ENCODE results near the gene CALD1. TPM values are rescaled to one million over a fixed set of nuclear protein-coding genes. Genes with fewer than 3 reads are reported as not detected.

CALD1 gene
- polyA plus RNA-seq, 1 donor from 2014 or later = 0.89 TPM

GRCh38 chr7:134905375-134905774, 125.9 kb downstream of the CALD1 start:
- no peak overlapping the region for H3K27ac Mint-ChIP-seq
- H3K27me3 Mint-ChIP-seq = peaks cover 4% of the 10 kb centered on the region
- H3K4me1 Mint-ChIP-seq = peaks cover 8 to 10% (median 9%) of the 10 kb centered on the region in 3 donors
- H3K9me3 Mint-ChIP-seq = no peaks in the 10 kb centered on the region
- H3K4me3 Mint-ChIP-seq = no peak overlapping the region
- peaks cover 1% of the 10 kb centered on the region for H3K36me3 Mint-ChIP-seq

GRCh38 chr7:134907000-134907399, 127.6 kb downstream of the CALD1 start:
- H3K4me1 Mint-ChIP-seq = peaks cover 0 to 11% (median 8%) of the 10 kb centered on the region in 3 donors
- H3K27me3 Mint-ChIP-seq = no peaks in the 10 kb centered on the region
- H3K4me3 Mint-ChIP-seq = no peak overlapping the region
- H3K36me3 Mint-ChIP-seq = peaks cover 1% of the 10 kb centered on the region
- no peaks in the 10 kb centered on the region for H3K9me3 Mint-ChIP-seq
- H3K27ac Mint-ChIP-seq = no peak overlapping the region

- H3K36me3 Mint-ChIP-seq = peaks cover 1% of the 10 kb centered on the region
- H3K9me3 Mint-ChIP-seq = no peaks in the 10 kb centered on the region
- no peak overlapping the region for H3K27ac Mint-ChIP-seq
- H3K4me3 Mint-ChIP-seq = no peak overlapping the region
- no peaks in the 10 kb centered on the region for H3K27me3 Mint-ChIP-seq
- H3K4me1 Mint-ChIP-seq = peaks cover 0 to 11% (median 8%) of the 10 kb centered on the region in 3 donors
These were observed 128.2 kb downstream of the CALD1 start for GRCh38 chr7:134907639-134908038.

GRCh38 chr7:134908289-134908688, 128.9 kb downstream of the CALD1 start:
- H3K27ac Mint-ChIP-seq = no peak overlapping the region
- peaks cover 0 to 11% (median 8%) of the 10 kb centered on the region in 3 donors for H3K4me1 Mint-ChIP-seq
- H3K9me3 Mint-ChIP-seq = no peaks in the 10 kb centered on the region
- peaks cover 1% of the 10 kb centered on the region for H3K36me3 Mint-ChIP-seq
- no peak overlapping the region for H3K4me3 Mint-ChIP-seq
- H3K27me3 Mint-ChIP-seq = no peaks in the 10 kb centered on the region

GRCh38 chr7:134910214-134910890, 130.9 kb downstream of the CALD1 start:
- Mint-ChIP-seq H3K4me3 (peak overlapping the region in 1 of 4 donors; percentile 61), H3K27ac (peak overlapping the region in 1 of 3 donors; percentile 55), H3K36me3 (peaks cover 1% of the 10 kb centered on the region), H3K4me1 (peaks cover 0 to 11% (median 8%) of the 10 kb centered on the region in 3 donors), H3K9me3 (no peaks in the 10 kb centered on the region), H3K27me3 (no peaks in the 10 kb centered on the region)

GRCh38 chr7:134910968-134911367, 131.5 kb downstream of the CALD1 start:
- peak overlapping the region in 1 of 3 donors; percentile 27 for H3K27ac Mint-ChIP-seq
- peak overlapping the region in 2 of 4 donors; percentile 47 to 61 for H3K4me3 Mint-ChIP-seq
- H3K27me3 Mint-ChIP-seq = no peaks in the 10 kb centered on the region
- peaks cover 2% of the 10 kb centered on the region for H3K36me3 Mint-ChIP-seq
- H3K9me3 Mint-ChIP-seq = no peaks in the 10 kb centered on the region
- peaks cover 0 to 11% (median 8%) of the 10 kb centered on the region in 3 donors for H3K4me1 Mint-ChIP-seq

- Mint-ChIP-seq H3K27me3 (no peaks in the 10 kb centered on the region), H3K9me3 (no peaks in the 10 kb centered on the region), H3K4me3 (no peak overlapping the region), H3K27ac (peak overlapping the region in 1 of 3 donors; percentile 47), H3K4me1 (peaks cover 0 to under 1% (median 0%) of the 10 kb centered on the region in 3 donors), H3K36me3 (peaks cover 3% of the 10 kb centered on the region)
These were observed 136.9 kb downstream of the CALD1 start for GRCh38 chr7:134916171-134916883.

GRCh38 chr7:134919240-134919641, 139.8 kb downstream of the CALD1 start:
- Mint-ChIP-seq H3K27ac (no peak overlapping the region), H3K27me3 (no peaks in the 10 kb centered on the region), H3K4me1 (no peaks in the 10 kb centered on the region), H3K9me3 (no peaks in the 10 kb centered on the region), H3K4me3 (no peak overlapping the region), H3K36me3 (peaks cover 3% of the 10 kb centered on the region)

- Mint-ChIP-seq H3K27me3 (no peaks in the 10 kb centered on the region), H3K9me3 (peaks cover 0 to 7% (median 3%) of the 10 kb centered on the region in 3 donors), H3K4me3 (no peak overlapping the region), H3K4me1 (no peaks in the 10 kb centered on the region), H3K27ac (no peak overlapping the region), H3K36me3 (peaks cover 3% of the 10 kb centered on the region)
These were observed 140.8 kb downstream of the CALD1 start for GRCh38 chr7:134920026-134920753.

GRCh38 chr7:134922720-134923704, 143.6 kb downstream of the CALD1 start:
- H3K27ac Mint-ChIP-seq = no peak overlapping the region
- H3K4me1 Mint-ChIP-seq = no peaks in the 10 kb centered on the region
- H3K36me3 Mint-ChIP-seq = peaks cover 3% of the 10 kb centered on the region
- H3K27me3 Mint-ChIP-seq = no peaks in the 10 kb centered on the region
- peaks cover 0 to 8% (median 3%) of the 10 kb centered on the region in 3 donors for H3K9me3 Mint-ChIP-seq
- no peak overlapping the region for H3K4me3 Mint-ChIP-seq

GRCh38 chr7:134925766-134926165, 146.3 kb downstream of the CALD1 start:
- Mint-ChIP-seq H3K4me1 (no peaks in the 10 kb centered on the region), H3K36me3 (peaks cover 3% of the 10 kb centered on the region), H3K4me3 (no peak overlapping the region), H3K27me3 (peaks cover 2% of the 10 kb centered on the region), H3K9me3 (peaks cover 0 to 8% (median 3%) of the 10 kb centered on the region in 3 donors), H3K27ac (no peak overlapping the region)

- Mint-ChIP-seq H3K9me3 (peaks cover 0 to 8% (median 3%) of the 10 kb centered on the region in 3 donors), H3K4me1 (no peaks in the 10 kb centered on the region), H3K27ac (no peak overlapping the region), H3K4me3 (no peak overlapping the region), H3K27me3 (peaks cover 2% of the 10 kb centered on the region), H3K36me3 (peaks cover 3% of the 10 kb centered on the region)
These were observed 147.0 kb downstream of the CALD1 start for GRCh38 chr7:134926396-134926795.

GRCh38 chr7:134927076-134927475, 147.6 kb downstream of the CALD1 start:
- Mint-ChIP-seq H3K27me3 (peaks cover 2% of the 10 kb centered on the region), H3K4me3 (no peak overlapping the region), H3K9me3 (peaks cover 0 to 11% (median 3%) of the 10 kb centered on the region in 3 donors), H3K36me3 (peaks cover 3% of the 10 kb centered on the region), H3K4me1 (peaks cover 2 to 4% (median 3%) of the 10 kb centered on the region in 3 donors), H3K27ac (no peak overlapping the region)

- Mint-ChIP-seq H3K4me3 (no peak overlapping the region), H3K36me3 (peaks cover 3% of the 10 kb centered on the region), H3K27me3 (peaks cover 2% of the 10 kb centered on the region), H3K9me3 (peaks cover 0 to 14% (median 3%) of the 10 kb centered on the region in 3 donors), H3K4me1 (peaks cover 6 to 10% (median 8%) of the 10 kb centered on the region in 3 donors), H3K27ac (no peak overlapping the region)
These were observed 148.3 kb downstream of the CALD1 start for GRCh38 chr7:134927723-134928122.
